Measurements from ENCODE around the gene AKAP10. TPM values are rescaled to one million over a fixed set of nuclear protein-coding genes. Genes with fewer than 3 reads are reported as not detected.

The AKAP10 gene
- total RNA-seq, 1 donor from 2014 or later: 27.8 TPM

DNA sequence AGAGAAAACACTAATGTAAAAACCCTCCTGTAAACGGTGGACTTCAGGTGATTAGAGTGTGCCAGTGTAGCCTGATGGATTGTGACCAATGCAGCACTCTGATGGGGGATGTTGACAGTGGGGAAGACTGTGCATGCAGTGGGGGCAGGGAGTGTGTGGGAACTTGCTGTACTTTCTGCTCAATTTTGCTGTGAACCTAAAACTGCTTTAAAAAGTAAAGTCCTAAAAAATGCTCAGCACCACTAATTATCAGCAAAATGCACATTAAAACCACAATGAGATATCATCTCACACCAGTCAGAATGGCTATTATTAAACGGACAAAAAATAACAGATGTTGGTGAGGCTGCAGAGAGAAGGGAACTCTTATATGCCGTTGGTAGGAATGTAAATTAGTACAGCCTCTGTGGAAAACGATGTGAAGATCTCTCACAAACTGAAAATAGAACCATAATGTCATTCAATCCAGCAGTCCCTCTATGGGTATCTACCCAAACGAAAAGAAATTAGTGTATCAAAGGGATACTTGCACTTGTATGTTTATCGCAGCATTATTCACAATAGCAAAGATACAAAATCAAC, 100.2 kb downstream of the AKAP10 start:
- Histone ChIP-seq H3K79me2 (ENCODE audit: insufficient read depth, low read length) (no peaks in the 10 kb centered on the region), H4K20me1 (ENCODE audit: insufficient read depth, low read length) (no peaks in the 10 kb centered on the region), H3K36me3 (ENCODE audit: insufficient read depth, low read length) (no peaks in the 10 kb centered on the region), H3K27me3 (ENCODE audit: insufficient read depth, low read length) (peaks cover 2% of the 10 kb centered on the region), H3K27ac (ENCODE audit: low read depth, low read length) (no peak overlapping the region), H2AFZ (ENCODE audit: low read depth, low read length) (no peak overlapping the region), H3K4me3 (ENCODE audit: insufficient read depth, low read depth, low read length) (no peak overlapping the region), H3K9me3 (ENCODE audit: insufficient read depth, low read depth, low read length) (no peaks in the 10 kb centered on the region), H3K4me2 (ENCODE audit: low read length) (no peak overlapping the region), H3K4me1 (ENCODE audit: insufficient read depth, low read length) (no peaks in the 10 kb centered on the region), H3K9ac (ENCODE audit: low read length) (no peak overlapping the region)
- no peaks in the 10 kb centered on the region for H3K9me3 Mint-ChIP-seq (ENCODE audit: unreplicated experiment)
- H3K27me3 Mint-ChIP-seq (ENCODE audit: low read depth, unreplicated experiment): peaks cover 3% of the 10 kb centered on the region
- no peak overlapping the region for H3K4me3 Mint-ChIP-seq (ENCODE audit: unreplicated experiment)
- FAIRE-seq (no peak), DNase-seq (ENCODE audit: low read depth) (no peak)
- TF ChIP-seq, protein P1, sequence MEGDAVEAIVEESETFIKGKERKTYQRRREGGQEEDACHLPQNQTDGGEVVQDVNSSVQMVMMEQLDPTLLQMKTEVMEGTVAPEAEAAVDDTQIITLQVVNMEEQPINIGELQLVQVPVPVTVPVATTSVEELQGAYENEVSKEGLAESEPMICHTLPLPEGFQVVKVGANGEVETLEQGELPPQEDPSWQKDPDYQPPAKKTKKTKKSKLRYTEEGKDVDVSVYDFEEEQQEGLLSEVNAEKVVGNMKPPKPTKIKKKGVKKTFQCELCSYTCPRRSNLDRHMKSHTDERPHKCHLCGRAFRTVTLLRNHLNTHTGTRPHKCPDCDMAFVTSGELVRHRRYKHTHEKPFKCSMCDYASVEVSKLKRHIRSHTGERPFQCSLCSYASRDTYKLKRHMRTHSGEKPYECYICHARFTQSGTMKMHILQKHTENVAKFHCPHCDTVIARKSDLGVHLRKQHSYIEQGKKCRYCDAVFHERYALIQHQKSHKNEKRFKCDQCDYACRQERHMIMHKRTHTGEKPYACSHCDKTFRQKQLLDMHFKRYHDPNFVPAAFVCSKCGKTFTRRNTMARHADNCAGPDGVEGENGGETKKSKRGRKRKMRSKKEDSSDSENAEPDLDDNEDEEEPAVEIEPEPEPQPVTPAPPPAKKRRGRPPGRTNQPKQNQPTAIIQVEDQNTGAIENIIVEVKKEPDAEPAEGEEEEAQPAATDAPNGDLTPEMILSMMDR (IDR thresholded peaks at IDR 0.05; ENCODE audit: insufficient read depth, low read depth, low read length): no peak
- TF ChIP-seq EZH2 (IDR thresholded peaks at IDR 0.05; ENCODE audit: insufficient read depth, low read length): no peak
- H3K27ac Mint-ChIP-seq (ENCODE audit: unreplicated experiment): no peak overlapping the region
- no peaks in the 10 kb centered on the region for H3K36me3 Mint-ChIP-seq (ENCODE audit: low read depth, unreplicated experiment)
- H3K4me1 Mint-ChIP-seq (ENCODE audit: low read depth, unreplicated experiment): no peaks in the 10 kb centered on the region

DNA sequence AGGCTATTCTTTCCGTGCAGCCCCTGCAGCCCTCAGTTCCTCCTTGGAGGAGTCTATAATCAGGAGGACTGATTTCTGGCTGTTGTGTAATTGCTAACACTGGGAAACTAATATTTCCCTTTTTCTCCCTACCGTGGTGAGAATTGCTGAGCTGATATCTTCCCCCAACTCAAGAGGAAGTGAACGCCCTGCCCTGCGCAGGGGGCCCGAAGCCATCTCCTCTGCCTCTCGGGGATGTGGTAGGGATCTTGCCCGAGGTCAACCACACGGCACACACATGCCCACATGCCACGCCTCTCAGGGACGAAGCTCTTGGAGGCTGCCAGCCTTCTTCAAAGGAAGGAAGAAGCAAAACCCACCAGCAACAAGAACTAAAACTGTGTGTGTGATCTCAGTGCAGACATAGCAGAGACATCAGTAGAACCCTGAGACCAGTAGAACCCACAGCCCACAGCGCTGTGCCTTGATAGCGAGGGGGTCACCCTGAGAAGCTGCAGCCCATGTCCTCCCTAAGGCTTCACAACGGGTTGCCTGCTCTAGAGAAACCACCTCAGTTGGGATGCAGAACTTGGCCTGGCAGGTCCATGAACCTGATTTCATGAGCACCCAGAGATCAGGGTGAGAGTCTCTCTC, 101.0 kb downstream of the AKAP10 start:
- Histone ChIP-seq H4K20me1 (ENCODE audit: insufficient read depth, low read length) (no peaks in the 10 kb centered on the region), H3K4me2 (ENCODE audit: low read length) (no peak overlapping the region), H3K4me3 (ENCODE audit: insufficient read depth, low read depth, low read length) (no peak overlapping the region), H3K9me3 (ENCODE audit: insufficient read depth, low read depth, low read length) (no peaks in the 10 kb centered on the region), H3K4me1 (ENCODE audit: insufficient read depth, low read length) (no peaks in the 10 kb centered on the region), H3K36me3 (ENCODE audit: insufficient read depth, low read length) (no peaks in the 10 kb centered on the region), H3K79me2 (ENCODE audit: insufficient read depth, low read length) (no peaks in the 10 kb centered on the region), H3K27ac (ENCODE audit: low read depth, low read length) (no peak overlapping the region), H3K27me3 (ENCODE audit: insufficient read depth, low read length) (peaks cover 2% of the 10 kb centered on the region), H3K9ac (ENCODE audit: low read length) (no peak overlapping the region), H2AFZ (ENCODE audit: low read depth, low read length) (no peak overlapping the region)
- TF ChIP-seq, protein P1 (IDR thresholded peaks at IDR 0.05; ENCODE audit: insufficient read depth, low read depth, low read length): no peak
- no peak for TF ChIP-seq EZH2 (IDR thresholded peaks at IDR 0.05; ENCODE audit: insufficient read depth, low read length)
- Mint-ChIP-seq H3K4me1 (ENCODE audit: low read depth, unreplicated experiment) (no peaks in the 10 kb centered on the region), H3K4me3 (ENCODE audit: unreplicated experiment) (no peak overlapping the region), H3K36me3 (ENCODE audit: low read depth, unreplicated experiment) (no peaks in the 10 kb centered on the region), H3K27ac (ENCODE audit: unreplicated experiment) (no peak overlapping the region), H3K27me3 (ENCODE audit: low read depth, unreplicated experiment) (peaks cover 3% of the 10 kb centered on the region), H3K9me3 (ENCODE audit: unreplicated experiment) (no peaks in the 10 kb centered on the region)
- DNase-seq (ENCODE audit: low read depth): no peak
- FAIRE-seq: no peak

- TF ChIP-seq, protein P1 (IDR thresholded peaks at IDR 0.05; ENCODE audit: insufficient read depth, low read depth, low read length): no peak
- no peak for TF ChIP-seq EZH2 (IDR thresholded peaks at IDR 0.05; ENCODE audit: insufficient read depth, low read length)
- H3K36me3 Mint-ChIP-seq (ENCODE audit: low read depth, unreplicated experiment): no peaks in the 10 kb centered on the region
- H3K4me3 ChIP-seq (ENCODE audit: insufficient read depth, low read depth, low read length): no peak overlapping the region
- H3K4me1 Mint-ChIP-seq (ENCODE audit: low read depth, unreplicated experiment): no peaks in the 10 kb centered on the region
- H3K27me3 ChIP-seq (ENCODE audit: insufficient read depth, low read length): peaks cover 2% of the 10 kb centered on the region
- H3K4me2 ChIP-seq (ENCODE audit: low read length): no peak overlapping the region
- H3K79me2 ChIP-seq (ENCODE audit: insufficient read depth, low read length): no peaks in the 10 kb centered on the region
- peaks cover 3% of the 10 kb centered on the region for H3K27me3 Mint-ChIP-seq (ENCODE audit: low read depth, unreplicated experiment)
- H3K9me3 Mint-ChIP-seq (ENCODE audit: unreplicated experiment): no peaks in the 10 kb centered on the region
- no peaks in the 10 kb centered on the region for H3K4me1 ChIP-seq (ENCODE audit: insufficient read depth, low read length)
- no peaks in the 10 kb centered on the region for H3K9me3 ChIP-seq (ENCODE audit: insufficient read depth, low read depth, low read length)
- H3K27ac ChIP-seq (ENCODE audit: low read depth, low read length): no peak overlapping the region
- H3K4me3 Mint-ChIP-seq (ENCODE audit: unreplicated experiment): no peak overlapping the region
- no peak overlapping the region for H3K9ac ChIP-seq (ENCODE audit: low read length)
- no peak overlapping the region for H3K27ac Mint-ChIP-seq (ENCODE audit: unreplicated experiment)
- H2AFZ ChIP-seq (ENCODE audit: low read depth, low read length): no peak overlapping the region
- DNase-seq (ENCODE audit: low read depth) (no peak), FAIRE-seq (no peak)
- H3K36me3 ChIP-seq (ENCODE audit: insufficient read depth, low read length): no peaks in the 10 kb centered on the region
- no peaks in the 10 kb centered on the region for H4K20me1 ChIP-seq (ENCODE audit: insufficient read depth, low read length)
These were observed 103.4 kb downstream of the AKAP10 start for GRCh38 chr17:19874256-19874655.
